Bronchial epithelial cell (primary cell): ENCODE data around the gene GNB3. TPM values are rescaled to one million over a fixed set of nuclear protein-coding genes. Genes with fewer than 3 reads are reported as not detected.

ENCODE experiments used
- DNase-seq: peaks from one replicate; pipeline ENCODE4 v3.0.0-alpha.2; 2010; ENCODE audit warnings: low read depth
- FAIRE-seq: peaks from 2 replicates; lab custom pipeline; 2011; peaks lifted over from hg19 to GRCh38; lab: Jason Lieb, UNC
- H3K27me3 ChIP-seq: 2 replicates; pipeline ENCODE4 v1.5.1; 2011; ENCODE audit warnings: low read length; ENCODE audit not compliant: control insufficient read depth, insufficient read depth
- H3K36me3 ChIP-seq: 2 replicates; pipeline ENCODE4 v1.5.1; 2011; ENCODE audit warnings: low read length; ENCODE audit not compliant: control insufficient read depth, insufficient read depth
- H3K4me3 ChIP-seq: 2 replicates; pipeline ENCODE4 v1.5.1; 2011; ENCODE audit warnings: mild to moderate bottlenecking, low read depth, low read length, control low read depth
- total RNA-seq: library from RNA; depleted of rRNA; stranded (reverse); fragments of >200 nt; gene quantifications from 2 replicates; pipeline ENCODE4 v1.2.1, GENCODE V29; 2014
- TF ChIP-seq, protein P1 (sequence below): IDR thresholded peaks from 2 replicates; pipeline ENCODE4 v1.5.1; 2011; ENCODE audit warnings: mild to moderate bottlenecking, moderate library complexity, low read length, control low read depth, inconsistent platforms; ENCODE audit not compliant: insufficient read depth, severe bottlenecking

The GNB3 gene
- total RNA-seq, 1 donor from 2014 or later, result 0.53 TPM

- Histone ChIP-seq H3K27me3 (peaks cover 23% of the 10 kb centered on the region), H3K36me3 (no peaks in the 10 kb centered on the region), H3K4me3 (no peak overlapping the region)
- no peak for FAIRE-seq
- peak; percentile 43 for DNase-seq
- TF ChIP-seq, protein P1, sequence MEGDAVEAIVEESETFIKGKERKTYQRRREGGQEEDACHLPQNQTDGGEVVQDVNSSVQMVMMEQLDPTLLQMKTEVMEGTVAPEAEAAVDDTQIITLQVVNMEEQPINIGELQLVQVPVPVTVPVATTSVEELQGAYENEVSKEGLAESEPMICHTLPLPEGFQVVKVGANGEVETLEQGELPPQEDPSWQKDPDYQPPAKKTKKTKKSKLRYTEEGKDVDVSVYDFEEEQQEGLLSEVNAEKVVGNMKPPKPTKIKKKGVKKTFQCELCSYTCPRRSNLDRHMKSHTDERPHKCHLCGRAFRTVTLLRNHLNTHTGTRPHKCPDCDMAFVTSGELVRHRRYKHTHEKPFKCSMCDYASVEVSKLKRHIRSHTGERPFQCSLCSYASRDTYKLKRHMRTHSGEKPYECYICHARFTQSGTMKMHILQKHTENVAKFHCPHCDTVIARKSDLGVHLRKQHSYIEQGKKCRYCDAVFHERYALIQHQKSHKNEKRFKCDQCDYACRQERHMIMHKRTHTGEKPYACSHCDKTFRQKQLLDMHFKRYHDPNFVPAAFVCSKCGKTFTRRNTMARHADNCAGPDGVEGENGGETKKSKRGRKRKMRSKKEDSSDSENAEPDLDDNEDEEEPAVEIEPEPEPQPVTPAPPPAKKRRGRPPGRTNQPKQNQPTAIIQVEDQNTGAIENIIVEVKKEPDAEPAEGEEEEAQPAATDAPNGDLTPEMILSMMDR, result no peak
Measured at GRCh38 chr12:6824901-6825381, 15.8 kb upstream of the GNB3 start.

DNA sequence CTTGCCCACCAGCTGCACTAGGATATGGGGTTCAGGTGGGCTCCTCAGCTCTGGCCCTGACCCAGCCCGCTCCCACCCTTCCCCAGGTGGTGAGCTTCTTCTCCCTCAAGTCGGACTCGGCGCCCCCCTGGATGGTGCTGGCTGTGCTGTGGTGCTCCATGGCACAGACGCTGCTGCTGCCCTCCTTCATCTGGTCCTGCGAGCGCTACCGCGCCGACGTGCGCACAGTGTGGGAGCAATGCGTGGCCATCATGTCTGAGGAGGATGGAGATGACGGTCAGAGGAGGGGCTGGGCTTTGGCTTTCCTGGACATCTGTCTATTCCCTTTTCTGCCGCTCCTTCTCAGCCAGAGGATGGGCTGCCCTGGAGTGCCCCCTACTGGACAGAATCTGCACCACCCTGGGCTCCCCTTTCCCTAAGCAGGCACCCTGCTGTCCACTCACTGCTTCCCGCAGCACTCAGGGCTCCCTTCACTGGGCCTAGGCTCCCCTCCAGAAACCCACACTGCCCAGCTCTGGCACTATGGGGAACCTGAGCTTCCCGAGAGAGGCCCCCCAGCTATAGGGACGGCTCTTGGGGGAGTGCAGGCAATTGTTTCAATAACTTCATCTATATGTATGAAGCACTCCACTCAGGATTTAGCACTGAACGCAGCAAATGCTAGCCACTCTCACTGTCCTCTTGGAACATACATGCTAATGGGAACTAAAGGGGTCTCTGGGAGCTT is 15.2 kb upstream of the GNB3 start:
- FAIRE-seq (no peak), DNase-seq (peak; percentile 68)
- TF ChIP-seq, protein P1, result peak; percentile 96
- Histone ChIP-seq H3K27me3 (peaks cover 21% of the 10 kb centered on the region), H3K36me3 (no peaks in the 10 kb centered on the region), H3K4me3 (no peak overlapping the region)

DNA sequence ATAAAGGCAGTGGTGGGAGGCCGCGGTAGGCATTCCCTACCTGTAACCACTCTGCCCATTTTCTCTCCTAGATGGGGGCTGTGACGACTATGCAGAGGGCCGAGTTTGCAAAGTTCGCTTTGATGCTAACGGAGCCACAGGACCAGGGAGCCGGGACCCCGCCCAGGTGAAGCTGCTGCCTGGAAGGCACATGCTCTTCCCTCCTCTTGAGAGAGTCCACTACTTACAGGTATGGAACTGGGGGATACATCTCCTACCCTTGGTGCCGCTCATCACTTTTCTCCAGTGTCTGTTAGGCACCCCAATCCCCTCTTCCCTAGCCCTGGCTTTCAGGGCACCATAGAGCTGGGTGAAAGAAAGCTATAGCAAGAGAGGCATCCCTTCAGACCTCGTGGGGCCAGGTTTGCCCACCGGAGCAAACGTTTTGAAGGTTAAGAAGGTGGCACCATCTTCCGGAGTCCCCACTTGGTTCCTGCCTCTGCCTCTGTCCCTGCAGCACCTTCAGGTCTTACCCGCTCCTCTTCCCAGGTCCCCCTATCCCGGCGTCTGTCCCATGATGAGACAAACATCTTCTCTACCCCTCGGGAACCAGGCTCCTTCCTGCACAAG is 14.5 kb upstream of the GNB3 start:
- Histone ChIP-seq H3K36me3 (no peaks in the 10 kb centered on the region), H3K27me3 (peaks cover 18% of the 10 kb centered on the region), H3K4me3 (no peak overlapping the region)
- no peak for DNase-seq
- no peak for FAIRE-seq
- TF ChIP-seq, protein P1, result no peak

DNA sequence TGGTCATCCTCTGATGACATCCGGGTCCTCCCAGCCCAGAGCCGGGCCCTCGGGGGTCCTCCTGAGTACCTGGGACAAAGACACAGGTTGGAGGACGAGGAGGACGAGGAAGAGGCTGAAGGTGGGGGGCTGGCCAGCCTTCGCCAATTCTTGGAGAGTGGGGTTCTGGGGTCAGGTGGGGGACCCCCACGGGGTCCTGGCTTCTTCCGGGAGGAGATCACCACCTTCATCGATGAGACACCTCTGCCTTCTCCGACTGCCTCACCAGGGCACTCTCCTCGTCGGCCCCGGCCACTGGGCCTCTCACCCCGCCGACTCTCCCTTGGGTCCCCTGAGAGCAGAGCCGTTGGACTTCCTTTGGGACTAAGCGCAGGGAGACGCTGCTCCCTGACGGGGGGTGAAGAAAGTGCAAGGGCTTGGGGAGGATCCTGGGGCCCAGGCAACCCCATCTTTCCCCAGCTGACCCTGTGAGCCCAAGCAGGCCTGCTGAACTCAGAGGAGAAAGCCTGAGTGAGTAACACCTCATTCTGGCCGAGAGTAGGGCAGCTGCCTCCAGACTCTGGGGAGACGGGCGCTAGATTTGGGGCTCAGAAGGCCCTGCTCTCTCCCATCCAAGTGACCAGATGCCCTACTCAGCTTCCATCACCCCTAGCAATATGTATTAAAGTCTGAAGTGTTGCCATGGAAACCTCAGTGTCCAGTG is 13.8 kb upstream of the GNB3 start:
- no peak for FAIRE-seq
- TF ChIP-seq, protein P1, result no peak
- no peak overlapping the region for H3K4me3 ChIP-seq
- DNase-seq, result no peak
- H3K27me3 ChIP-seq, result peaks cover 14% of the 10 kb centered on the region
- H3K36me3 ChIP-seq, result peaks cover 2% of the 10 kb centered on the region

DNA sequence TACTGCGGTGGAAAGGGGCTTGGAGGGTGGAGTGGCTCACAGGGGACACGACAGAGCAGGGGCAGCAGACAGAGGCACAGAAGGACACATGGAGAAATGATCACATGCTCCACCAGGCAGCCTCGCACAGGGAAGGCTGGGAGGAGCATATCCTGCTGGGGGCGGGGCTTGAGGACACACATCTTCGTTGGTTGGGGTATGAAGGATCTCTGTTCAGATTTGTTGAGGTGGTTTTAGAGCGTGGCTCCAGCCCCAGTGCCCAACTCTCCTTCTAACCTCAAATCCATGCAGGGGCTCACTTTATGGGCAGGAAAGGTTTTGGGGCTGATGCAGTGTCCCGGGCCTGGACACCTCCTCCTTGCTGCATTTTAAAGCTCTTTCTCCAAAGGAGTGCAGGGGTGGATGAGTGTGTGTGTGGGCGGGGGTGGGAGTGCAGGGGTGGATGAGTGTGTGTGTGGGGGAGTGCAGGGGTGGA is 13.3 kb upstream of the GNB3 start:
- TF ChIP-seq, protein P1, result no peak
- H3K27me3 ChIP-seq, result peaks cover 8% of the 10 kb centered on the region
- H3K4me3 ChIP-seq, result no peak overlapping the region
- H3K36me3 ChIP-seq, result peaks cover 2% of the 10 kb centered on the region
- DNase-seq (peak; percentile 56), FAIRE-seq (peak; percentile 79)
